Pulmonary artery endothelial cell (primary cell): ENCODE data around the gene ST7. TPM values are rescaled to one million over a fixed set of nuclear protein-coding genes. Genes with fewer than 3 reads are reported as not detected.
A peak's percentile ranks its signal among the peaks of the same experiment; 100 is the strongest.

ENCODE experiments used
- DNase-seq: peaks from one replicate; pipeline ENCODE4 v3.0.0-alpha.2; 2011; ENCODE audit warnings: low read depth, low spot score
- total RNA-seq: library from RNA; depleted of rRNA; stranded (reverse); fragments of >200 nt; gene quantifications from 2 replicates; pipeline ENCODE4 v1.2.3, GENCODE V29; 2014

Gene ST7
- total RNA-seq, 1 donor from 2014 or later: 22.4 TPM

DNA sequence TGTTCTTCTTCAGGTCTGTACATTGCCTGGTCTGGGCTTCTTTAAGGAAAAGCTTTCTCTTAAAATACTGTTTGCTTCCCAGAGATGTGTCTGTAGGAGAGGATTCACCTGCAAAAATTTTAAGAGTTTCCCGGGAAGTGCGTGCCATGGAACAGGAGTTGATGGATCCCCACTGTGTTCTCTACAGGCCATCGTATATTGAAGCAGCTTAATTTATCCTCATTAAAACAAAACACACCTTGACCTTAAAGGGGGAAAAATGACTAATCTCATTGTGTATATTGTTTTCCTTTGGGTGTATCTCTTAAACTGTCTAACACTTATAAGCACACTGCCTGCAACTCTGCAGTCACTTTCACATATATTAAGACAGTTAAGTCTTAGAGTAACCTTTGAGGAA is 111.4 kb downstream of the ST7 start:
- no peak for DNase-seq

DNA sequence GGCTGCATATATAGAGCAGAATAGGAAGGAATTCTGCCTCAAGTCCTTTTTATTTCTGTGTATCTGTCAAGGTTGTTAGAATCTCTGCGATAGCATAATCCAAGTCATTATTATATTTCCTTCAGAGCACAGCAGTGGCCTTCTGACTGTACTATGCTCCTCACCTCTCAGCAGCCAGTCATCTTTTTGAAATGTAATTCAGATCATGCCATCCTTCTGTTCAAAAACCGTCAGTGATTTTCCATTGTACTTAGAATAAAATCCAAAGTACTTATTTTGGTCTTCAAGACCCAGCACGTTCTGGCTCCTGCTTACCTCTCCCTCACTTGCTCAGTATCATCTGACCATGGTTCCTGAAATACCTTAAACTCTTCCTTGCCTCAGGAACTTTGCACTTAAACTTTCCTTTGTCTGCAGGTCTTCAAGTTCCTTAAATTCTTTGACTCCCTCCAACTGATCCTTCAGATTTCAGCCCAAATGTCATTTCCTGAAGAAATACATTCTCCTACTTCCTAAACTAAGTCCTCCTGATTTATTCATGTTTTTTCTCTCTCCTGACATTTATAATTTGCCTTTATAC is 112.4 kb downstream of the ST7 start:
- no peak for DNase-seq

DNA sequence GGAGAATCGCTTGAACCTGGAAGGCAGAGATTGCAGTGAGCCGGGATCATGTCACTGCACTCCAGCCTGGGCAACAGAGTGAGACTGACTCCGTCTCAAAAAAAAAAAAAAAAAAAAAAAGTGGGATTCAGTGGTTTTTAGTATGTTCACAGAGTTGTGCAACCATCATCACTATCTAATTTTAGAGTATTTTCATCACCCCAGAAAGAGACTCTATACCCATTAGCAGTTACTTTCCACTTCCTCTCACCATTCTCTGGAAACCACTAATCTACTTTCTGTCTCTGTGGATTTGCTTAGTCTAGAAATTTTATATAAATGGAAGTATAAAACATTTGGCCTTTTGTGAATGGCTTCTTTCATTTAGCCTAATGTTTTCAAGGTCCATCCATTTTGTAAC is 113.4 kb downstream of the ST7 start:
- DNase-seq: no peak

DNA sequence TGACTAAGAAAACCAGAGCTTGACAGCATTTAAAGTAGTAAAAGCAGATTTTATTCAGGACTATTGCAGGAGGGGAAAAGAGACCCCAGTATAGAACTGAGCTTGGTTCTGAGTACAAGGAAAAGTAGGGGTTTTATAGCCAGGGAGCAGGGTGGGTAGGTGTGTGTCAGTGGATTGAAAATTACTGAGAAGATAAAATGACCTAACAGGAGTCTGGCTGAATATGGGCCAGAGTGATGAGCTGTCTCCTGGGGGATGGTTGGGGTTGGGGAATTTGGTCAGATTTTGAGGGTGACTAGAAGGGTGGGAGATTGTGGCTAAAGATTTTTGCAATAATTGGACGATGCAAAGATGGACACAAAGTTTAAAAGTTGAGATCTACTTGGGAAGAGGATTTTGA is 114.0 kb downstream of the ST7 start:
- no peak for DNase-seq

DNA sequence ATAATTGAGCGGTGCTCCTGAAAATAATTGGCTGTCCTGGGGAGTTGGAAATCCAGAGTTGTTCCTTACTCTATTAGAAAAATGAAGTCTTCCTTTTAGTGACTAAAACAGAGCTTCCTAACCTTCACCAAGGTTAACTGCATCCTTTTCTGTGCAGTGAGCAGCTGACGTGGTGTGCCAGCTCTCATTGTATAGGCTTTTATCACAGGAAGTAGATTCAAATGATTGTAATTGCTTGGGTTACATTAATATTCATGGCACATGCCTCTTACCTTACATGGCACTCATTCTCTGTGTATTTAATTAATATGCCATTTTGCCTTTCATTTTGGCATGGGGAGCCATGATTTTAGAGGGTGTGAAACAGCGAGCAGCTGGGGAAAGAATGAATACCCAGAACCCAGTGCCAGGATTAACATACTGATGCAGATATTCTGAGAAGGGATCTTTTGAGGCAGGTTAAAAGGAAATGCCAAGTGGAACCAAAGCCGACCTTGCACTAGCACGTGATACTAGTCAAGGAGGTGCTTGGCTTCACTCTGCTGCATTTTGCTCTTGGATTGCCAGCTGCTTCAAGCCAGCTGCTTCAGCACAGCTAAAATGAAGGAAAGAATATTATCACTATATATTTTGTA is 115.3 kb downstream of the ST7 start:
- DNase-seq: no peak

DNA sequence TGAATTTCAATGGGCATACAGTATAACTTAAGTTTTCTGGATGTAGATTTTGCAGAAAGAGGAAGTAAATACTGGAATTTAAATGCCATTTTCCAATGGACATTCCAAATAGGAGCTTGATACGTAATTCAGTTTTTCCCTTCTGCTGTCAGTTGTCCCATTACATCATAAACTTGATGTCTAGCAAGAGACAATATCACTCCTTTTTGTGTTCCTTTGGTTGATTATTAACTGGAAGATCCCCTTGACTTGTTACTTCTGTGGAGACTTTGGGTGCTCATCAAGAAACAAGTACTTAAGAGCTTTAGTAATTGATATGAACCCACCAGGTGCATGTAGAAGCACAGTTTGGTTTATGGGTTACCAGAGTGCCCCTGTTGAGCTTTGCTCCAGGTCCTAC is 116.1 kb downstream of the ST7 start:
- DNase-seq: no peak

DNA sequence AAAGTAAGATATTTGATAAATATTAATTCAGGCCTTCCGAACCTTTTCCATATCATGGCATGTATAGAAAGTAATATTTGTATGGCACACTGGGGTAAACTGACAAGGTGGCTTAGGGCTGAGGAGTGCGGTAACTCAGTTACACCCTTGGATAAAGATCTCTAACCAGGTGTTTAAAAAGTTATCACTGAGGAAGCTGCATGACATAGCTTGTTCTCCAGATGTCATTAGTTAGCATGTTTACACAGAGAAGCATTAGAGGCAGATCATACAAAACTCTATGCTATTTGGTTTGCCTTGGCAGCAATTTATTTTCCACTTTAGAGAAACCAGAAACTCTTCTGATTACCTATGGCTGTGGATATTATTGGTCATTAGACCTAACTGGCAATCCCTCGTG is 118.2 kb downstream of the ST7 start:
- DNase-seq: no peak

DNA sequence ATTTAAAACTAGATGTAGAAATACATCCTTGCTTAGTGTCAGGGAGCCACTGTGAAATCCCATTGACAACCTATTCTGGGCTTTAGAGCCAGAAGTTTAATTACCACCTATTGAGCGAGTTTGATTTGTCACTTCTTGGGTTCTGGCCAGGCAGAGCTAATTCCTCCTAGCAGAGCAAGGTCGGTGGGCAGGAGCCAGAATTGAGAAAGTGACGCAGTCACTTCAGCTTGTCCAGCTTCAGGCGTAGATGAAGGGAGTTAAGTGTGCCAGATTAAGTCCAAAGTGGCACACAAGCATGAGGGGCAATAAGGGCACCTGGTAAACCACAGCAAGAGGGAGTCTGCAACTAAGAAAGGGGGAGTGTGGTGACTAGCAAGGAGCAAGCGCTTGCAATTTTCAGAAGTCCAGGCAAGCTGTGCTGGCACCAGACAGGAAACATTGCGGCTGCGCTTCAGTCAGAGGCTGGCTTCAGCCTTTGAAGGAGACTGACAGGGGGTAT is 119.4 kb downstream of the ST7 start:
- DNase-seq: peak; percentile 44

DNA sequence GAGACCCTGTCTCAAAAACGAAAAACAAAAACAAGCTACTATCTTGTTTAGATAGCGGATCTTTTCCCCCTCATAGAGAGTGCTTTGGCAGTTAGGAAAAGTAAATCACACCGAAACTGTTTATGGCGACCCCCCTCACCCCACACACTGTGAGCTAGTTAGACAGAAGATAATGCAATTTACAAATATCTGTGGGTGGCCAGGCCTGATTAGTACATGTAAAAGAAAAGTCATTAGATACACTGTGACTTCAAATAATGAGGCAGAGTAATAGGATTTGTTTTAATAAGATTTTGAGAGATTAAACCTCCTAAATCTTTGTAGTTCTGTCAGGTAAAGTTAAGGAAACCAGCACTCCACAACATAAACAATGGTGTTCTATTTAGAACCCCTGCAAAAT is 121.1 kb downstream of the ST7 start:
- no peak for DNase-seq

DNA sequence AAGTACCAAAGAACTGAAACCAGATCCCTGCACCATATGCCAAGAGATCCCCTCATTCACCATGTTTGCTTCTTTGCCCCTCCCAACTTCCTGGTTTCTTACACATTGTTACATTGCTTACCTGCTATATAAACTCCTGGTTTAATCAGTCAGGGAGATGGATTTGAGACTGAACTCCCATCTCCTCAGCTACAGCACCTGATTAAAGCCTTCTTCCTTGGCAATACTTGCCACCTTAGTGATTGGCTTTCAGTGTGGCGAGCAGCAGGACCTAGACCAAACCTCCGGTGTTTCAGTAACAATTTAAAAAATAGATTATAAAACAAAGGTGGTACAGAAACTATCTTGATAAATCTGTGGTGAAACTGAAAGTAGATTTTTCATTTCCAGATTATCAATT is 122.6 kb downstream of the ST7 start:
- DNase-seq: no peak

DNA sequence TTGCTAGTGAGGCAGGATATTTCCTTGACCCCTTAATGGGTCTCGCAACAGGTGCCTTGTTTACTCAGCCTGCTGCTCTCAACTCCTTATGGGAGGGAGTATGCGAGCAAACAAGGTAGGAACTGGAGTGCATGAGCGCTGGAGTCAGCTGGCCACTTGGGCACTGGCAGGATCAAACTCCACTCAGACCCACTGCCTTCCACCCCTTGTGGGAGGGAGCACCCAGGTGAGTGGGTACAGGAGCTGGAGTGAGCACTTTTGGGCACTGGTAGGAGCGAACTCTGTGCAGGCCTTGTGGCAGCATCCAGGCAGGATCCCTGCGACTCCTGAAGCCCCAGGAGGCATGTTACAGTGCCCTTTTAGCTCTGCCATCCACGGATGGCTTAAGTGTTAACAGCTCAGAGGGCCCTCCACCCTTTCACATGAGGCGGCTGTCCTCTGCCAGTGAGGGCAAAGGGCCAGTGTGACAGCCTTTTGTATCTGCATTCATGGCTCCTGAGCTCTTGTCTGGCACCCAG is 123.2 kb downstream of the ST7 start:
- DNase-seq: no peak

DNA sequence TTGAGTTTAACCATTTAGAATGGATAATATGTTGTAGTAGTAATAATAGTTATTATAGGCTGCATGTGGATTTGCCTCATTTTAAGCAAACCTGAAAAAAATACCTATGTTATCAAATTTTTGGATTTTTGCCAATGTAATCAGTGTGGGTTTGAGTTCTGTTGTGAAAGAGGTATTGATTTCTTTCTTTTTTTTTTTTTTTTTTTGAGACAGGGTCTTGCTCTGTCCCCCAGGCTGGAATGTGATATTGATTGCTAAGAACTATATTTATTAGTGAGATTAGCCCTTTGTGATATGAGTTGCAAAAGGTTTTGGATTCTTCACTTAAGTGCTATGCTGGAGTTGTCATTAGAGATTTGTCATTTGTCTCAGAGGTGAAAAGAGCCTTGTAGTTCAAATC is 124.4 kb downstream of the ST7 start:
- DNase-seq: no peak

DNA sequence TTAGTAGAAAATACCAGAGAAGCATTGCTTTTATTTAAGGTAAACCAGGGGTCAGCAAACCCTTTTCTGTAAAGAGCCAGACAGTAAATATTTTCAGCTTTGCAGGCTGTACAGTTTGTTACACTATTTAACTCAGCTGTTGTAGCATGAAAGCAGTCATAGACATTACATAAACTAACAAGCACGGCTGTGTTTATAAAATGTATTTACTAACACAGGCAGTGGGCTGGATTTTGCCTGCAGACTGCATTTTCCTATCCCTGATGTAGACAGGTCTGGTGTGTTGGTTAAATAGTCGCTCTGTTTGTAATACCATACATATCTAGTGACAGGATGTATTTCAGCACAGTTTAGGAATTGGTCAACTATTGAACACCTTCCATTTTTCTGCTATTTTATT is 129.3 kb downstream of the ST7 start:
- DNase-seq: no peak

DNA sequence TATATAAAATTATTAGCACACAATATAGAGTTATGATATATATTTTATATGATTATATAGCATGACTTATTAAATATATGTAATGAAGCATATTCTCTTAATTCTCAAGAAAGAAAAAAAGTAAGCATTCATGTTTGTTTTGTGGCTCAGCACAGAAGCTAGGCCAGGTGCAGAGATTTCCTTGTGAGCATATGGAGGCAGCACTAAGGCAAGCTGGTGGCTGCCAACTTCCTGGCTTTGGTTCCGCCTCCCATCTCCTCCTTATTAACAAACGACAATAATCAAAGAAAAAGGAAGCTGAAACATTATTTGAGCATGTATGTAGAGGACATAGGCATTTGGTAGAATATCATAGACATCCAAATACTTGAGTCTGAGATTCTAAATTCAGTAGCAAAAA is 130.3 kb downstream of the ST7 start:
- DNase-seq: no peak

DNA sequence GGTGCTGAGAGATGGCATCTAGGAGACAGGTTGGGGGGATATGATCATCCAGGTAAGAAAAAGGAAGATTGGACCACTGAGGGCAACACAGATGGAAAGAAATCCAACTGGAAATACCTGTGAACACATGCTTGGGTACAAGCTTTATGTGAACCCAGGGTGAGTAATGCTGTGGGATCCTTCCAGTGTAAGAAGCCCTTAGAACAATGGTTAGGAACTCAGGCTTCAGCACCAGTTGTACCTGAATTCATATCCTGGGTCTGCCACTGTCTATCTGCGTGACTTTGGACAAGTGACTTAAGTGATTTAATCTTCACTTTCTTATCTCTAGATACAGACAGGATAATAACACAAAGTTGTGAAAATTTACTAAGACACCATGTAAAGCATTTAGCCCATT is 131.0 kb downstream of the ST7 start:
- DNase-seq: no peak

DNA sequence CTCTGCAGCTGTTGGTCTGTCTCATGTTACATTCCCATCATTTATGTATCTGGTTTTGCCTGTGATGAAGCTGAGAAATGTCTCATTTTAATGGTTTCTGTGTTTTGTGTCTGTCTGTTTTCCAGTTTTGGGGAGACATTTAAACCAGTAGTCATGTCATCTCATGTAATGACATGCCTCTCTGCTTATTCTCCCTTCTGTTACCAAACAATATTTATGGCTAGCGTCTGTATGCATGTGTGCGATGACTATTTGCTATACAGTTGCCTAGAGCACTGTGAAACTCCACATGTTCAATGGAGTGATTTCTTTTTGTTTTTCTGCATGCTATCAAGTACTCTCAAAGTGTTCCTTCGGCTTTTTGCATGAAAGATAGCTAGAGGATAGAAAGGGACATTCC is 132.0 kb downstream of the ST7 start:
- no peak for DNase-seq

DNA sequence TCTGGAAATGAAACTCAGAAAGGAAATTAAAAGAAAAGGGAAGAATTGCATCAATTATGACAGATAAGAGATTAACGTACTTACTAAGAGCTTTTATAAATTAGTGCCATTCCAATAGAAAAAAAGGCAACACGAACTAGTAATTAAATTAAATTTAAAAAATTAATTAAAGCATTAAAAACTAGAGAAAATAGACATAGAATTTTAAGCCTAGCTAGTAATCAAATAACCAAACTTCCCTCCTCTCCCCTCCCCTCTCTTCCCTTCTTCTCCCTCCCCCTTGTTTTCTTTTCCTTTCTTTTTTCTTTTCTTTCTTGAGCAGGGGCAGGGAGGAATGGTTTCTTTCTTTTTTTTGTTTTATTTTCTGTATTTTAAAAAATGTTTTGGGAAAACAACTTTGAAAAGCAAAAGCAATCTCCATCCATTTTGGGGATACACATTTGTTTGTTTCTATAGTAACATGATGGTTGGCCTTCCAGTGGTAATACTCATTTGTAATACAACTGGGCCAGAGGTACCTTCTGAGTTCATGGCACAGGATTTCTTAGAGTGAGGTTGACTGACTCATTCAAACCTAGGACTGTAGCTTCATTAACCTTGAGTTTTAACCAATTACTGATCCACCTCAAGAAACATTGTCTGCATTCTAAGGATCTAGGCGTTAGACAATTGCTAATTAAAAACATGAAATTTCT is 132.6 kb downstream of the ST7 start:
- DNase-seq: no peak

DNA sequence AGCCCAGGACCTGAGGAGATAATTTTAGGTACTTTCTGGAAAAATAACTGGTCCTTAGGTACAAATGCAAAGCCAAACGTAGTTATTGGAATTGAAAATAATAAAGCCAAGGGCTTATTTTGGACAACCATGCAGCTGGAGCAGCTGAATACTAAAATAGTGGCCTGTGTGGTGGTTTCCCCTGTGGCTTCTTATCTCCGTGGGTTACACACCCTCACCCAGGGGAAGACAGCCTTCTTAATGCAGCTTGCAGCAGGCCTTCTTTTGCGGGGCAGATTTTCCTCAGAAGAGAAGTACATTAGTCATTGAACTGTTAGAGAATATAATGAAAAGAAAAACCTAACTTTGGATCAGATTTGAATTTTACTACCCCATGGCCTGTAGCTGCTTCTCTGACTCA is 133.5 kb downstream of the ST7 start:
- DNase-seq: no peak

DNA sequence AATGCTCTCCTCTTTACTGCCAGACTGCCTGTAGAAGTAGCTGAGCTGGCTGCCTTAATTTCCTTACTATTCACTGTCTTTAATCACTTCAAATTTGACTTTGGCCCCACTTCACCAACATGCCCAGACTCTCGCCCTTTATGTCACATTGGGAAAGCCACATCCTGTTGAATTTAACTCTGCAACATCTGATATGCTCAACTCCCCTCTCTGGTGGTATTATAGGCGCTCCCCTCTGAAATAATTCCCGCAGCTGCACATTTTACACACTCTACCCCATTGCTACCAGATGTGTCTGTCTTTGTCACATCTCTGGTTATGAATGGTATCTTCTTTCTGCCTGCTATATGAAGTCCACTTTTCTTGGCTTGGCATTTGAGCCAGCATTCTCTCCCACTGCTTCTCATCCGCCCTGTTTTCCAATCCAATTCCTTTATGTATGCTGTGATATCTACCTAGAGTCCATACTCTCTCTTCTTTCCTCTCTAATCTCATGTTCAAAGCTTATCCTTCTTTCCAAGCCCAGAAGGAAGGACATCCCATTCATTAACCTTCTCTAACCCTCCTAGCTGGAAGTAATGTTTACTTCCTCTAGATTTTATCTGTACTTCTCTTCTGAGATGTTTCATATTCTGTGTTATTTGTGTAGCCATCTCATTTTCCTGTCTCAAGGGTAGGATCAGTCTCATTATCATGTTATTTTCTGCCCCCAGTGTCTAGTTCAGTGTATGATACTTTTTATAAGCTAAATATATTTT is 134.5 kb downstream of the ST7 start:
- DNase-seq: no peak

DNA sequence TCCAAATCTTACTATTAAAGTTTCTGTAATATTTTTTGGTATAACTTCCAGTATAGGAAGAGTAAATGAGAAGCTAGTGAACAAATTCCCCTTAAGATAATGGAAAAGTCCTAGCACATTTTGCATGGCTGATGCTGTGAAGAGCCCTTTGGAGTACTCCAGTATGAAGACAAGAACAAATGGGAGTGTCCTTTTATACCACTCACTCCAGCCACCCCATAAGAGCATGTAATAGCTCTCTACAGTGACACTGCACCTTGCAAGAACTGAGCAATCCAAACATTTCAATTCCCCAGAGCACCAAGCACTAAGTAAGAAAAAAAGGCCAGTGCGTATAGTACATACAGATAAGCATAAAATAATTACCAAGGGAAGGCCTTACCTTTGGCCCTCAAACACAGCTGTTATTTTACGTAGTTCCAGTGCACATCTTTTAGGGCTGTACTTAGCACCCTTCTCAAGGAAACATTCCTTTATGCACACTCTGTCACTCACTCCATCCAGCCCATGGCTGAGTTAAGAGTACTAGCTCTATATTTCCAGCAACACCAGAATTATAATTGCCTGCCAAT is 135.4 kb downstream of the ST7 start:
- no peak for DNase-seq

DNA sequence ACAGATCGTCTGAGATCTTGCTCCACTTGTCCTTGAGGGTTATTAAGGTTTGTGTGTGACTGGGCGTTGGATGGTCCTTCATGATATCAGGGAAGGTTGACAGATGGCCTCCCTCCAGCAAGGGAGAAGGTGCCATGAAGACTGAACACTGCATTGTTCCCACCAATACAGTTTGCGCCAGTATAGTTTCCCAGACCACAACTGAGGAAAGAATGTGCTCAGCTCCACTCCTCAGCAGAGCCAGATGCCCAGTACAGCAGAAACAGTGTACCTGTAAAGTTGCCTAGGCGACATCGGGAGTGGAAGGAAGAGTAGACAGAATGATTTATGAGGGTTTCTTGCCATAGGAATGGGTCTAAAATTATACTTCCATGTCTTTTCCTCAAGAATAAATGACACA is 137.5 kb downstream of the ST7 start:
- no peak for DNase-seq

DNA sequence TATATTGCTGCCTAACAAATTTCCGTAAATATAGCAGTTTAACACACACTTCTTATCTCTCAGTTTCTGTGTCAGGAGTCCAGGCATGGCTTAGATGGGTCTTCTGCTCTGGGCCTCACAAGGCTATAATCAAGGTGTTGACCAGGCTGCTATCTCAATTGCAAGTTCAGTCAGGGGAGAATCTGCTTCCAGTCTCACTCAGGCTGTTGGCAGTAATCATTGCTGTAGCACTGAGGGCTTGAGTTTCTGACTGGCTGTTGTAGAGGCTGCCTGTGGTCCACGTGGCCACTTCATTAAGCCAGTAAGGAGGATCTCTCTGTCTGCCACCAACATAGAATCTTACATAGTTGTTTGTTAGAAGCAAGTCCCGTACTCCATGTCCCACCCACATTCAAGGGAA is 138.4 kb downstream of the ST7 start:
- no peak for DNase-seq
